HEK293T (cell line): ENCODE measurements around the gene TMEM17.

Experiments used
- ARNT ChIP-seq: fragments of 450-650 bp; IDR thresholded peaks from 2 replicates; pipeline ENCODE4 v1.6.1; 2017; ENCODE audit warnings: mild to moderate bottlenecking
- BHLHE40 ChIP-seq: fragments of 450-650 bp; IDR thresholded peaks from 2 replicates; pipeline ENCODE4 v1.6.1; 2016; ENCODE audit warnings: mild to moderate bottlenecking, moderate library complexity, borderline replicate concordance
- ELF4 ChIP-seq: fragments of 450-650 bp; IDR thresholded peaks from 2 replicates; pipeline ENCODE4 v1.6.1; 2017; ENCODE audit warnings: antibody characterized with exemption
- FOXA1 ChIP-seq: fragments of 450-650 bp; IDR thresholded peaks from 2 replicates; pipeline ENCODE4 v1.6.1; 2016; ENCODE audit warnings: mild to moderate bottlenecking
- FOXK2 ChIP-seq: fragments of 450-650 bp; IDR thresholded peaks from 2 replicates; pipeline ENCODE4 v1.6.1; 2016; ENCODE audit warnings: mild to moderate bottlenecking
- FOXM1 ChIP-seq: fragments of 450-650 bp; IDR thresholded peaks from 2 replicates; pipeline ENCODE4 v1.6.1; 2017; ENCODE audit warnings: mild to moderate bottlenecking, borderline replicate concordance
- HDGF ChIP-seq: fragments of 450-650 bp; IDR thresholded peaks from 2 replicates; pipeline ENCODE4 v1.6.1; 2017; ENCODE audit warnings: antibody characterized with exemption, borderline replicate concordance
- L3MBTL2 ChIP-seq: fragments of 450-650 bp; conservative IDR thresholded peaks from 2 replicates; pipeline ENCODE4 v1.6.1; 2016; ENCODE audit warnings: mild to moderate bottlenecking
- NFRKB ChIP-seq: fragments of 450-650 bp; IDR thresholded peaks from 2 replicates; pipeline ENCODE4 v1.6.1; 2016; ENCODE audit warnings: mild to moderate bottlenecking, moderate library complexity
- SP1 ChIP-seq: fragments of 450-650 bp; IDR thresholded peaks from 2 replicates; pipeline ENCODE4 v1.6.1; 2017
- SUZ12 ChIP-seq: fragments of 450-650 bp; IDR thresholded peaks from 2 replicates; pipeline ENCODE4 v1.6.1; 2016; ENCODE audit warnings: mild to moderate bottlenecking
- TARDBP ChIP-seq: fragments of 450-650 bp; IDR thresholded peaks from 2 replicates; pipeline ENCODE4 v1.6.1; 2016
- ZNF384 ChIP-seq: fragments of 450-650 bp; IDR thresholded peaks from 2 replicates; pipeline ENCODE4 v1.6.1; 2016

- TF ChIP-seq TARDBP (no peak), L3MBTL2 (no peak), SUZ12 (no peak), SP1 (no peak), NFRKB (no peak), BHLHE40 (no peak), HDGF (no peak), ARNT (no peak), ZNF384 (no peak), ELF4 (no peak), FOXM1 (no peak), FOXA1 (no peak), FOXK2 (no peak)
These were observed 40.1 kb downstream of the TMEM17 start for GRCh38 chr2:62465741-62466502.
